SKM-1 treated with dmso at 0.1 percent for 144 hours (cell line): ENCODE measurements around the gene SLC30A3.

ENCODE experiments used
- DNase-seq: peaks from one replicate; lab custom pipeline; 2025; ENCODE audit not compliant: unreplicated experiment; lab: John Stamatoyannopoulos, UW

The SLC30A3 gene

DNA sequence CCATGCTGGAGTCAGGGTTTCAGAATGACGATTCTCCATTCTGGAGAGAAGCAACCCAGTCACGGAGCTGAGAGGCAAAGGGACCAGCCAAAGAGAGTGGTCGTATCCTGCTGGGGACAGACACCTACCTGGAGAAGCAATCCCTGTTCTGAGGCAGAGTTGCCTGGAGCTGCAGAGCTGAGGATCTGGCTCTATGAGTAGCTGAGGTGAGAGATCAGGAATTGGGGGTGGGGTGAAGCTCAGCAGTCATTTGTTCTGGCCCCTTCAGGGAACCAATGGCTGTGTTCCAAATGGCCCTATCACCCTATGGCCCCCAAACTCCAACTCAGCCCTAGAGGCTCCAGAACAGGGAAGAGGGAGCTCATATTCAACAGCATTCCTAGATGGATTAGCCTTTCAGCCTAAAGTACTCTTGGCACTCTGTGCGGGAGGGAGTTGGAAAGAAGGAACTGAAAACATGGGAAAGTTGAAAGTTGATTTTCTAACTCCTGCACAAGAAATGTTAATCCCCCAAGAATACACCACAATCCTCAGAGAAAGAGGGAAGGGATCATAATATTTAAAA lies 54.3 kb downstream of the SLC30A3 start:
- no peak for DNase-seq

DNA sequence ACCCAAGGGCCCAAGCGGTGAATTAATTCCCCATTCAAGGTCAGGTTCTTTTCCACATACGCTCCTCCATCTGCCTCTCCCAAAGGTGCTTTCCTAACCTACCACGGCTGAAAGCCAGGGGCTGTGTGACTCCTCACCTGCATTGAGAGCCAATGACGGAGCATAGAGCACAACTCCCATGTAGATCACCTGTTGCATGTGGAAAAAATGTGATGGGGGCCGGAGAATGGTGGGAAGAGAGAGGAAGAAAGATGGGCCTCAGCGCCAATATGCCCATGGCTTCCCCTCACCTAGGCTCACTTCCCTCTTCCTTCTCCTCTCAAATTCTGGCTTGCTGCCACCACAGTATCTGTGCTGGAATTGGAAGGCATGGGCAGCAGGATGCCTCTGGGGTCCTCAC lies 56.5 kb downstream of the SLC30A3 start:
- DNase-seq: no peak

DNA sequence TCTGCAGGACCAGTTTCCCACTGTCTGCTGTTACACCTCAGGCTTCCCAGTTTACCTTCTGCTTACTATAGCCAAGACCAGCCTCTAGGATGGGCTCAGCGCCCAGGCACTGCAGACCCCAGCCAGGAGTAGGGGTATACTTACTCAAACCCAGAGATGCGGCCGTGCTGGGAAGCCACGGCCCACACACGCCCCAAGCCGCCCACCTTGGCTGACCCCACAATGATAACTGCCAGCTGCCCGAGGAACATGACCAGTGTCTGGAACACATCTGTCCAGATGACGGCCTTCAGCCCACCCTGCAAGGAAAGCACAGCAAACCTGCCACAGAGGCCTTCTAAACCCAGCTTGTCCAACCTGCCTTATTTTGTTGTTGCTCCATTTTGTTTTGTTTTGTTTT lies 57.6 kb downstream of the SLC30A3 start:
- DNase-seq: no peak

DNA sequence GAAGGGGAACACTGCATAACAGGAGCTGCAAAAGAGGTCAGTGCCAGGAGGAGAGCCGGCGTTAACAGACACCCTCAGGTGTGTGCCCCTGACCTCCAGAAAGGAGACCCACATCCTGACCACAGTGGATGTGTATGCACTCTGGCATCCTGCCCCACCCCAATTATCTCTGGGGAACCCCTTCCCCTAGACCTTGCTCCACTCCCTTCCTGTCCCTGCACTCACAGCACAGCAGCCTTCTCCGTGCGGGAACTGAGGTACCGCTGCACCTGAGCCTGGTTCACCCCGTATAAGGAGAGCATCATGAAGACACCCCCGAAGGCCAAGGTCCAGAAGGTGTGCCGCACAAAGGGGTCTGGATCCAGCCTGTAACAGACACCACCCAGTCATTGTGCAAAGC lies 58.3 kb downstream of the SLC30A3 start:
- DNase-seq: no peak

DNA sequence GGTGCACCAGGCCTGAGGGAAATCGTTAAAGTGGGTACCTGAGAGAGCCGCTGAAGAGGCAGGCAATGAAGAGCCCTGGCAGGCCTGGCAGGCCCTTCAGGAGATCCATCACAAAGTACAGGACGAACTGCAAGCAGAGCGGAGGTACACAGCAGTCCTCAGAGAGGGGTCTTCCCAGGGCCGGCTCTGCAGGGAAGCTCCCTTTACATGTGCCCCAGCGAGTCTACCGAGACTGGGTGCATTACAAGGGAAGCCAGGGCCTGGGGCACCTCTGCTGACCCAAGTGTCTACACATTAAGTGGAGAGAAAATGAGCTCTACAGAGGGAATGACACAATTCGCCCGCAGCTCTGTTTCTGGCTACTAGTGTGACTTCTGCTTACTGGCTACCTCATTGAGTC lies 59.1 kb downstream of the SLC30A3 start:
- no peak for DNase-seq
